ENCODE data around the gene SERPINH1.
"Not testable (repeated sequence)": the region's sequence is repeated elsewhere in the genome, so short reads cannot be mapped to it uniquely, and the experiment has no call there.

SERPINH1 gene

DNA sequence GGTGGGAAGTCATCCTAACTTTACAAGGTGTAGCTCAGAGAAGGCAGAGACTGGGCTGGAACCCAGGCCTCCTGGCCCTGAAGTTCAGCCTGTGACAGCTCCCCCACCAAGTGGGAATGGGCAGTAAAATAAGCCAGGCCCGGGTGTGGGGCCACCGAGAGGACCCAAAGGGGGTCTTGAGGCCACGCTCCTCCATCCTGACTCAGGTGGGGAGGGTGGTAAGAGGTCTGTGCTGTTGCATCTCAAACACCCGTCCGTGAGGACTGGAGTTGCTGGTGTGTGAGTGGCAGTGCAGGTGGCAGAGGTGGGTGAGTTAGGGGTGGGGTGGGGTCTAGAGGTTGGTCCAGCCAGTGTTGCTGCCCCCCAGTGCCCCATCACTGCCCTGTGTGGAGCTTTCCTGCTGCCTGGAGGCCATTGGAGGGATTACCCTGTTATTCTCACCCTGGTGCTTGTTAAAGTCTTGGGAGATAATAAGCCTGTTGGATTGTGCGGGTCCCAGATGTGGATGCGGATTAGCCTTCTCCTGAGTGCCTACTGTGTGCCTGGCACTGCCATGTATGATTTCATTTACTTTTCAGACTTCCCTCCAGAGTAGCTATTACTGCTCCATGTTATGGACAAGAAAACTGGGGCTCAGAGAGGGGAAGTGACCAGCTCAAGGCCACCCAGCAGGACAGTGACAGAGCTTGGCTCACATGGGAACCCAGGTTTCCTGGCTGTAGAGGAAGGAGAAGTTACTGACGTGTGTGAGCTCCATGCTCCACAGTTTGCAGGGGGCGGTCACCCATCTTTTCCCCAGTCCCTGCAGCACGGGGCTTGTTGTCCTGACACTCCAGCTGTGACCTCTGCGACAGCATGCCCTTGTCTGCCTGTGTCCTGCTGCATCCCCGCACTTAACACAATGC lies 12.9 kb downstream of the SERPINH1 start:
- DNase-seq (ENCODE audit: low spot score), result peak; percentile 39

DNA sequence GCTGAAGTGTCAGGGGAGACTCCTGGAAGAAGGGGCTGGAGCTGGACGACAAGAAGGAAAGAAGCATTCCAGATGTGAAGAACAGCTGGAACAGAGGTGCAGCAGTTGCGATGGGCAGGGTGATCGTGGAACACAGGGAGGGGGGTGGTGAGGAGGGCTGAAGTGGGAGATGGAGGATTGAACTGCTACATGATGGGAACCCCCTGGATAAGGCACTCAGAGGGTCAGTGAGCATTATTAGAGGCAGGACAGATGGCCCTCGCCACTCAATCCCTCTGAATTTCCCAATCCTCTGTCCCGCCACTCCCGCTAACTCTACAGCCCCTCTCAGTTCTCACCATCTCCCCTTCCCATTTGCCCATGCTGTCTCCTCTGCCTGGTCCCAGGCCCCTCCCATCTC lies 14.0 kb downstream of the SERPINH1 start:
- DNase-seq (ENCODE audit: low spot score), result no peak

DNA sequence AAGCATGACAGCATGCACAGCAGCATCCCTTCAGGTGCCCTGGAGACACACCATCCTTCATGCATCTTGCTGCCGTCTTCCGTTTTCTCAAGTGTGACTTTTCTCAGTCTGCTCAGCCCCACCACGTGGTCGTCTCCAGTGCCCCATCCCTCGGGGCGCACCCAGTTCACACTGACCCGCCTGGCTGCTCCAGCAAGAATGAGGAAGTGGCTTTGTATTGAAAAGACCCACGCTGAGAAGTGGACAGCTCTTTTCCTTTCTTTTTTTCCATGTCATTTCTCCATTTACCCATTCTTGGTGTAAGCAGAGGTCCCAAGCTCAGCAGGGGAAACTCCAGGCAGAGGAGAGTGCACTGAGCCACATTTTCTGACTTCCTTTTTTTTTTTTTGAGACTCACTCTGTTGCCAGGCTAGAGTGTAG lies 14.5 kb downstream of the SERPINH1 start:
- peak; percentile 50 for DNase-seq (ENCODE audit: low spot score)

DNA sequence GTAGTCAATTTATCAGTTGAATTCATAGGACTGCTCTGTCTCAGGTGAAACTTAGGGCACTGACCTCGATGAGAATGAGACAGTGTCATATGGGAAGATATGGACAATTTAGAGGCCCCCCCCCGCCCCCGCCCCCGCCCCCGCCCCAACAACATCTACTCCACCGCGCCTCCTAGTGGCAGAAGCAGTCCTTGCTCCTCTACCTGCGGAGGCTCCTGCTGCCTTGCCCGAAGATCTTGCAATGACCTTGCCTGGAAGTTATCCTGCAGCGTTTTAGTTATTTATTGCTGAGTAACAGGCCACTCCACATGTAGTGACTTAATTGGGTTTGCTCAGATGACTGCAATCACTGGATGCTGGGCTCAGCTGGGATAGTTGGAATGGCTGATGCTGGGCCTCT lies 15.2 kb downstream of the SERPINH1 start:
- DNase-seq (ENCODE audit: low spot score), result peak; percentile 22

DNA sequence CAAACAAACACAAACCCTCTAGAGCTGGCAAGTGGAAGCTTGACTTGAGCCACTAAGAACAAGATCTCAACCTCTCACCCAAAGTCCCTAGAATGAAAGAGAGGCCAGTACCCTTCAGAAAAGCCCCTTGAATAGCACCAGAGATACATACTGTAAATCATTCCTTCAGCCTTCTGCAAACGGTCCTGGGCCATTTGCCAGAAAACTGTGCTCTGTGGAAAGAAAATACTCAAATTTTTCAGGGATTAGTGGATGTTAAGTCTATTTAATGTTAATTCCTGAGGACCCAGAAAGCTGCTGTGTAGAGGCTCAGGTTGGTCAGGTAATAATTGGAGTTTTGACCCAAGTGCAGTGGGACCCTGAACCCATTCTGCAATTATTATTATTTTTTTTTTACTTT lies 16.9 kb downstream of the SERPINH1 start:
- no peak for DNase-seq (ENCODE audit: low spot score)

DNA sequence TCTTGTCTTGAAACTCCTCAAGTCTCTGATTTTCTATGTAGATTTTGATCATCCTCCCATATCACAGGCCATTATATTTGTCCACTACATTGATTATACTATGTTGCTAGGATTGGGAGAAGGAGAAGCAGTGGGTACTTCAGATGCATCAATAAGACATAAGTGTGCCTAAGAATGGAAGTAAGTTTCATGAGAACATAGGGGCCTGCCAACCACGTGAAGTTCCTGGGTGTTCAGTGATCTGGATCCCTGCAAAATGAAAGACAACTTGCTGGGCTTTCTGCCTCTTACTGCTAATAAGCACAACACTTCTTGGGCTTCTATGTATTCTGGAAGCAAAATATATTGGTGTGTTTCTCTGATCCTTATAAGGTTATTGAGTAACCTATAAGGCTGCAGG lies 17.8 kb downstream of the SERPINH1 start:
- no peak for DNase-seq (ENCODE audit: low spot score)

DNA sequence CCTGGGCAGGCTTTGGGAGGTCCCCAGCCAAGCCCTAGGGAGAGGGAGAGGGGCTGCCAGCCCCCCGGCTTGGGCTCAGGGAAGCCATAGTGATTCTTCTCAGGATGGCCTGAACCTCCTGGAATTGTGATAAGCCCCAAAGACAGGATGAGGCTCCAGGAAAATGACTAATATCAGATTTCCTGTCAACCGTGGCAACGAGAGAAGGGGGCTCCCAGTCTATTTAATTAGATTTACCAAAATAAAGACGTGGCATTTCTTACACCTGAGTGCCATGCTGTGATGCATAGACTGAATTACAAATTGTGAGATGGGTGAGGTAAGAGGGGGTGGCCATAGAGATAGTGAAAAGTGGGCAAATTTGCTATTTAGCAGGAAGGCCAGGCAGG lies 20.4 kb downstream of the SERPINH1 start:
- no peak for DNase-seq (ENCODE audit: low spot score)

DNA sequence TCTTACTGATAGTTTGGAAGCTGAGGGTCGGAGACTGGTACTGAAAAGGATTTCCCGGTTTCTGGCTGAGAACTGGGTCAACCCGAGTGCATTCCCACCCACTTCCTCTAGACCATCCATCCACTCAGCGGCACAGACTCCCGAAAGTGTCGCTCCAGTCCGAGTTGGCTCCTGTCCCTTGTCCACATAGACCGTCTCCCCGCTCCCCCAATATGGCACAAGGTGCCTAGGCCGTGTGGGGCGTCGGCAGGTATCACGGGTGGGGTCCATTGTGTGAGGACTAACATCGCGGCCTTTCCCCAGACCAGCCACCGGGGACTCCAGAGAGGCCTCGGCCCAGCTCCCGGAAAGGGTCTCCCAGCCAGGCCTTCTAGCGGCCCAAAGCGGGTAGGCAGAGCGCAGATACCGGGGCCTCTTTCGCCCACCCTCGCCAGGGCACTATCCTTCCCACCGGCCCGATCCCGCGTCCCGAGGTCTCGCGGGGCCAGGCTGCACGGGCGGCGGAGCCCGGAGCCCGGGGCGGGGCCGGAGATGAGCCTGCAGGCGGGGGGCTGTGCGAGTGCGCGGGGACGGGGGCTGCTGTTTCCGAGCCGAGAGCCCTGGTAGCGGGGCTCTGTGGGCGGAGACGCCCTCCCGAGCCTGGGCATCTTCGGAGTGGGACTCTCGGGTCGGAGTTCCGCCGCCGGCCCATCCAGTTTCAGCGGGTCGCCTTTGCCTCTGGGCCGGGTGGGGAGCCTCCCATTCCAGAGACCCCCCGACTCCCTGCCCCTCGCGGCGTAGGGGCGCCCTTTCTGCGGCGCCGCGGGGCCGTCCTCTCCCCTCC lies 21.1 kb downstream of the SERPINH1 start:
- DNase-seq (ENCODE audit: low spot score), result peak; percentile 59

DNA sequence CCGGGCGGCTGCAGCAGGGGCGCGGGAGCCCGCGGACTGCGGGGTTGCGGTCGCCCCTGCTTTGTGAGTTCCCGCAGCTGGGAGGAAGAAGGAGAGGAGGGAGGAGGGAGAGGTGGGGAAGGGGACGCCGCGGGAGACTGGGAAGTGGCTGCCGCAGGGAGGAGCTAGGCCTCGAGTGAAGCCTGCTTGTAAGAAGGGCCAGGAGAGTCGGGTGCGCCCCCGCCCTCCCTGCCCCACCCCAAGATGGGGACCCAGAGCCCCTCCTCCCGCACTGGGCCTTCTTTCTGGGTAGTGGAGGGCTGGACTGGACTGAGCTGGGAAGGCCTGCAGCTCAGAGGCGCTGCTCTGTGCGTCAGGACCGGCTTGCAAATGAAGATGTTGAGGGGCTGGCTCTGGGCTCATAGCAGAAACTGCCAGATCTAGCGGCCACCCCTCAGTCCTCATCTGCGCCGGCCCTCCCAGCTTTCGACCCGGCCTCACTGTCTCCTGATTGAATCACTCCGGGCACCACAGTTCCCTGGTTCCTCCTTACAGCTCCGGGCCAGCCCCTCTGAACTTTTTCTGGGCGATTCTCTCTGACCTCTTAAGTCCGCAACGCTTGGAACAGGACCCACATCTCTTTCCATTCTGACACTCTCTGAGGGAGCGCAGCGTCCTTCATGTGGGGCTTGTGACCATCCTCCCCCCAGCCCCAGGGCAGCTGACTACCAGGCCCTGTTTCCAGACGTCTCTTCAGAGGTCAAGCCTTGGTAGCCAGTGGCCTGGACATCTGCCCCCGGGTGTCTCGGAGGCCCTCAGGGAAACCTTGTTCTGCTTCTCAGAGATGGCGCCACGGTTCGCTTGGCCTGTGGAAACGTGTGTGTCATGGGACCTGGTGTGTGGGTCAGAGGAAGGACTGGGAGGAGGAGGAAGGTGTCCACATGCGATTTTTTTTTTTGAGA lies 21.9 kb downstream of the SERPINH1 start:
- DNase-seq (ENCODE audit: low spot score), result peak; percentile 68

DNA sequence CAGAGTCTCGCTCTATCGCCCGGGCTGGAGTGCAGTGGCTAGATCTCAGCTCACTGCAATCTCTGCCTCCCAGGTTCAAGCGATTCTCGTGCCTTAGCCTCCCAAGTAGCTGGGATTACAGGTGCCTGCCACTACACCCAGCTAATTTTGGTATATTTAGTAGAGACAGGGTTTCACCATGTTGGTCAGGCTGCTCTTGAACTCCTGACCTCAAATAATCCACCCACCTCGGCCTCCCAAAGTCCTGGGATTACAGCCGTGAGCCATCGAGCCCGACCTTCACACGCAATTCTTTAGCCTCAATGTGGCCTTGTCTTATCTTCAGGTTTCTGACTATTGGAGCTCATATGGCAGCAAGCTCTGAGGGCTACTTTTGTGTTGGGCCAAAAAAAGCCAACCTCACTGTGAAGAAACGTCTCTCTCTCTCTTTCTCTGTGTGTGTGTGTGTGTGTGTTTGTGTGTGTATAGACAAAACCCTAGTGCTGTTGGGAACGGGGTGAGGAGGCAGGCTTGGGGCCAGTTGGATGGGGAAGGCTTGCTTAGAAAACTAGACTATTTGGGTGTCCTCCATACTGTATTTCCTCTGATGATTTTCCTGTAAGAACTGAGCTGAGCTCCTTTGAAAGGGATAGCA lies 22.7 kb downstream of the SERPINH1 start:
- DNase-seq (ENCODE audit: low spot score), result not testable (repeated sequence)

DNA sequence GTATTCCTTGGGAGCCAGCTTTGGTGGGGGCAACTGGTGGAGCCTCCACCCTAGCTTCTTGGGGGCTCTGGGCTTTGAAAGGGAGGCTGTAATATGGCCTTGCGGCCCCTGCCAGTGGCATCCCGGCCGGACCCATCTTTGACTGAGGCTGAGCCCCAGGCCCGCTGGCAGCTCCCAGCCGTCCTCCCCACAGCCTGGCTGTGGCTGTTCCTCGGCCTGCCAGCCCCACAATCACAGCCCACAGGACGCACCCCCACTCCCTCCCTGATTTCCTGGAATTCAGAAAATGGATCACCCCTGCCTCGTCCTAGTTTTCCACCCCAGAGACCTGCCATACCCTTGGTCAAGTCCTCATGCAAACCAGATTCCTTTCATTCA lies 23.2 kb downstream of the SERPINH1 start:
- DNase-seq (ENCODE audit: low spot score), result no peak

DNA sequence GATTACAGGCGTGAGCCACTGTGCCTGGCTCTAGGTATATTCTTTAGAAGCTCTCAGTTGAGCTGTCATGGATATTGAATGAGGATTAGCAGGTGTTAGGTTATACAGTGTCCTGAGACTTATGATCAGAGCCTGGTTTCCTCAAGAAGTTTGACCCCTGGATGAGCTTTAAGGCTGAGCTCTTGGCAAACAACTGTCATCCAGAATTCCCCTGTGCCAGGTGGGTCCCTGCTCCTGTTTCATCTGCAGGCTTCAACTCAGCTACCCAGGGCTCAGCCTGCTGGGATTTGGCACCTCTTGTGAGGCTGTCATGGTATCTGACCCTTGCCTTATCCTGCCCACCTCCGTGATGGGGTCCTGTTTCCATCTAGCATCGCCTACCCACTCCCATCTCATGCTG lies 24.3 kb downstream of the SERPINH1 start:
- no peak for DNase-seq (ENCODE audit: low spot score)

DNA sequence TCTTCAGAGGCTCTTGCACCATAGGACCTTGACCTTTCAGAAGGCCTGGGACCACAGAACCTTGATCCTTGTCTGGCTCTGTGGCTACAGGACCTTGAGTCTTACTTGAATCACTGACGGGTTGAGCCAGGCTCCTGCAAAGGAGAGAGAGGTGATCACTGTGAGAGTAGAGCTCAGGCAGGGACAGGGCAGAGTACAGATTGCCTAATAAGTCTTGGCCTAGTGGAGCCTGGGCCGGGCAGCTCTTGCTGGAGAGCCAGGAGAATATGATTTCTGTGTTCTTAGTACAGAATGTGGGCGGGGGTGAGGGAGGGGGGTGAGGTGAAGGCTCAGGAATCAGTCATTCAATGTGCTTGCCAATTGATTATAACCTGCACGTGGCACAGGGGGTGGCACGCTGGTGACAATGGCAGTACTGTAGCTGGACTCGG lies 26.0 kb downstream of the SERPINH1 start:
- no peak for DNase-seq (ENCODE audit: low spot score)

DNA sequence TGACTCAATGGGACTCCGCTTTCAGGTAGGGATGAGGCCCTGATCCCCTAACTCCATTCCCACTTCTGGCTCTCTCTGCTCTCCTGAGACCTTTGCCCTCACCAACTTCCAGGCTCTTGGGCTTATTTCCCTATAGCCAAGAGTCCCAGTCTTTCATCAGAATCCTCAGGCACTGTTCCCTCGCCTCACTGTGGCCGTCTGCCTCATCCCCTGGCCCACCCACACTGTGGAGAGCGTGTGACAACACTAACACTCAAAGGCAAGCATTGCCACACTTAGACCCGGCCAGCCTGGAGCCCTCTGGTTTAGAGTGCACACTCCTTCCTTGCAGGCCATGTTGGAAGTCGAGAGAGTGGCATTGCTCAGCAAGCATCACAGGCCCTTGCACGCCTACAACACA lies 27.0 kb downstream of the SERPINH1 start:
- no peak for DNase-seq (ENCODE audit: low spot score)

DNA sequence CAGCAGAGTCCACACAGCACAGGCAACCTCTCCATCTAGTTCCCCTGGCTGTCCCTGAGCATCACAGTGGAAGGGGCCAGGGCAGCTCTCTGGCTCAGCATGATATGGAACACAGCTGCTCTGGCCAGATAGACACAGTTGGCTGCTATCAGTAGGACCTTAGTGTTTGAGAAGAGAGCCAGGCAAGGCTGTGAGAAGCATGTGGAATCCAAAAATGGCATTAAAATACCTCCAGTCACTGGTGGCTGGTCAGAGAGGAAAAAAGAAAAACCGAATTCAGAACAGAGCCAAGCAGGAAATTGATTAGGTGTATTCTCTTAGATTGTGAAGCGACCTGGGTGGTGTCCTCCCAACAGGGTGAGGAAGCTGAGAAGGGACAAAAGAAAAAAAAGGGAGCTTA lies 27.9 kb downstream of the SERPINH1 start:
- no peak for DNase-seq (ENCODE audit: low spot score)

DNA sequence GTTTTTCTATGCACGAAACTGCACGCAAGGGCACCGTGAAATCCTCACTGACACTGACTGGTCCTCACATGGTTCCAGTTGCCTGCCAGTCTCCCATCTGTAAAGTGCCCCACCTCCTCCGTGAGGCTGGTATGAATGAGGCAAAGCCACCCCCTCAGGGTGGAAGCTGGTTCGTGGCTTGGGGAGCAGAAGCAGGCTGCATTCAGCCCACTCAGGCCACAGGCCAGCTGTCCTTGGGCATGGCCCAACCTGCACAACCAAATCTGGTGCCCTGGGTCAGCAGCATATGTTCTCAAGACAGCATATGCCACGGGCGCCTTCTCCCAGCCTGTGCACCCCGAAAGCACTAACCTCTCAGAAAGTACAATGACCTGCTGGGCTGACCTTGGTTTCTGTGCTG lies 29.3 kb downstream of the SERPINH1 start:
- peak; percentile 75 for DNase-seq (ENCODE audit: low spot score)

DNA sequence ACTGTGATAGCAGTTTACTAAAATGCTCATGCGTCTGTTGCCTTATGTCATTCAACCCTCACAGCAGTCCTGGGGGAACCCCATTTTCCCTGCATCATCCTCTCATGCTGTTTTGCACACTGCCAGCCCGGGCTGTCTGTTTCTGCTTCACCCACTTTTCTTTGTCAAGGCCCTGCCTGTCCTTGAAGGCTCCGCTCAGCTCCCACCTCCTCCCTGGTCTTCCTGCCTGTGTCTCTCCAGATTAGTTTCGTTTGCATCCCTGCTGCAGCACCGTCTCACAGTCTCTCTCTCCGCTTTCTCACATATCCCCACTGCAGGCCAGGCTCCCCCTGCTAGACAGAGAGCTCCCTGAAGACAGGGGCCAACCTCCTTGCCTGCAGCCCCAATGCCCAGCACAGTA lies 29.9 kb downstream of the SERPINH1 start:
- no peak for DNase-seq (ENCODE audit: low spot score)

DNA sequence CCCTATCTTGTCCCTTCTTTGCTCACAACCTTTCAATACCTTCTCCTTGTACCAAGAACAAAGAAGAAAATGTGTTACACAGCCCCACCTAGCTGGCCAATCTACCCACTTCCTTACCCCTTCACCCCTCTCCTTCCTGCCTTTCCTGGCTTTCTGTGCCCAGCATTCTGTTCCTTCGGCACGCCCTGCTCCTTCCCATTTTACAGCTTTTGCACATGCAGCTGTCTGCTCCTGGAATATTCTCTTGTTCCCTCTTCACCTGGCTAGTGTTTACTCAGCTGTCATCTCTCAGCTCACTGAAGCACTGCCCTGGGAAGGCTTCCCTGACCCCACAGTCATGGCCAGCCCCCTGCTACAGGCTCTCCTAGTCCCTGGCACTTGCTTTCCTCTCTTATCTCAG lies 30.7 kb downstream of the SERPINH1 start:
- DNase-seq (ENCODE audit: low spot score), result no peak

DNA sequence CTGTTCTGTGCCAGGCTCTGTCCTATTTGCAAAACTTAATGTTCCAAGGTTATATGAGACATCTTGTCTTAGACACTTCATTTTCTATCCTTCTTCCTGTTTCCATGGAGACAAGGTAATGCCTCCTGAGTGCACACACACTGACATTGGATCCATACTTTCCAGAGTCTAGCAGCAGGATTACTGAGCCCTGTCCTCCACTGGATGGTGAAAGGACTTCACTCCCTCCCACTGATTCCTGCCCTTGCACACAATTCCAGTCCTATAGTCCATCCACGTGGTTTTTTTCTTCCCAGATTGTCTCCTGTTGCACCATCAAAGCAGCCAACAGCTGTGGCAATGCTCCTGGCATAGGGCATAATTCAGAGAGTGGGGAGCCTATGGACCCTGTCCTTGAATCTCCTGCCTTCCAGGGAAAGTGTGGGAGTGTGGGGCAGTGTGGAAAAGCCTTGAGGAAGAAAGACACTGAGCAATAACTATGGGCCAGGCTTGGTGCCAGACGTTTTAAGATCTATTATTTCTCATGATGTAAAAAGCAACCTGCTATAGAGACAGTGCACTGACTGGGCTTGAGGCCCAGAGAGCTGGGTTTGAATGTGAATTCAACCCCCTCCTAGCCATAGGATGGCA lies 31.3 kb downstream of the SERPINH1 start:
- DNase-seq (ENCODE audit: low spot score), result no peak

DNA sequence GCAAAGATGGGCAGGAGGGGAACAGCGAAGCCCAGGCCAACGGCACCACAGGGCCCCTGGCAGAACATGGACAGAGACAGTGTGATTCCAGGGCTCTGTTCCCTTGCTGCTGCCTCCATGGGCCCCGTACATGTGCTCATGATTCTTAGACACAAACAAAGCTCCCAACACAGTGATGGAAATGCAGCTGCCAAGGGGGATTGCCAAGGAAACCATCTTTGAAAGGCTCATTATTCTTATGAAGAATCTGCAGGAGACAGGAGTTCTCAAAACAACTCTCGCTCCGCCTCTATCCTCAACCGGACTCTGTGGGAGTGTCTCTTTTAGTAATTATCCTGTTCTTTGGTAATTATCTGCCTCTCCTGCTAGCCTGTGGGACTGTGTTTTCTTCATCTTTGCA lies 32.2 kb downstream of the SERPINH1 start:
- peak; percentile 26 for DNase-seq (ENCODE audit: low spot score)

DNA sequence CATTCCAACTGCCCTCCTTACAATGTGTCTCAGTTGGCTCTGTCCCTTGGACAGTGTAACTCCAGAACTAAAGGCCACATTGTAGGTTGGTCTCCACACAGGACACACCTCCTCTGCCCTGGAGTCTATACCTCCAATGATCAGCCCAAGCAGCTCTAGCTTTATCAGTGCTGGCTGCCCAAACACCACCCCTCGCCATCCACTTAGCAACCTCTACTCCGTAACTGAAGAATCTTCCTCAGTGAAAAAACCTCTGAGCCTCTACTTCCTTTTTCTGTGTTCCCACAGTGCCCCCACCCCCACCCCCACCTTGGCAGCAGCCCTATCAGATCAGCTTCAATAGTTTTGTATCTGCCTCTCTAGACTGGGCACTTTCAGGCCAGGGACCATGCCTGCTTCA lies 33.4 kb downstream of the SERPINH1 start:
- DNase-seq (ENCODE audit: low spot score), result no peak
